Fibroblast of mammary gland (primary cell): Measurements from ENCODE around the gene FGF14.

Experiments
- DNase-seq: peaks from one replicate; pipeline ENCODE4 v3.0.0-alpha.2; 2010; ENCODE audit warnings: low read depth
- H3K4me3 ChIP-seq: 2 replicates; pipeline ENCODE4 v1.5.1; 2011; ENCODE audit warnings: low read depth, mild to moderate bottlenecking, low read length, moderate library complexity; ENCODE audit not compliant: control insufficient read depth
- TF ChIP-seq, protein P1 (sequence below): conservative IDR thresholded peaks from 2 replicates; pipeline ENCODE4 v1.5.1; 2011; ENCODE audit warnings: low read depth, low read length, inconsistent platforms; ENCODE audit not compliant: control insufficient read depth, insufficient read depth

FGF14 gene

DNA sequence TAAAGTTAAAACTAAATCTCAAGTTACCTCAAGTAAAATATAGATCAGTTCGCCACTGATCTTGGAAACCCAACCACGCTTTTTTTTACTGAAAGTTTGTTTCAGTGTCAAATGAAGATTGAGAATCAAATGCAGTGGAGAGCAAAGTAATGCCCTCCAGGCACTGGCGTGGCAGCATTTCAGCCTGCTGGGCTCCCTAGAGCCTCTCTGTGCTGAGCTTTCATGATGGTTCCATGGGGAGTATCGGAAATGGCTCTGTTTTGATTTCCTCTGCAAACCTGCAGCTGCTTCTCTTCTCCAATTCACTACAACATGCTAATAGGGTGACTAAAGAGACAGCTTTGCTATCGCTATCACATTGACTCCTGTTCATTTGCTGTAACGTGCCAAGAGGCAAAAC lies 141.6 kb downstream of the FGF14 start:
- H3K4me3 ChIP-seq = no peak overlapping the region
- no peak for DNase-seq
- TF ChIP-seq, protein P1, sequence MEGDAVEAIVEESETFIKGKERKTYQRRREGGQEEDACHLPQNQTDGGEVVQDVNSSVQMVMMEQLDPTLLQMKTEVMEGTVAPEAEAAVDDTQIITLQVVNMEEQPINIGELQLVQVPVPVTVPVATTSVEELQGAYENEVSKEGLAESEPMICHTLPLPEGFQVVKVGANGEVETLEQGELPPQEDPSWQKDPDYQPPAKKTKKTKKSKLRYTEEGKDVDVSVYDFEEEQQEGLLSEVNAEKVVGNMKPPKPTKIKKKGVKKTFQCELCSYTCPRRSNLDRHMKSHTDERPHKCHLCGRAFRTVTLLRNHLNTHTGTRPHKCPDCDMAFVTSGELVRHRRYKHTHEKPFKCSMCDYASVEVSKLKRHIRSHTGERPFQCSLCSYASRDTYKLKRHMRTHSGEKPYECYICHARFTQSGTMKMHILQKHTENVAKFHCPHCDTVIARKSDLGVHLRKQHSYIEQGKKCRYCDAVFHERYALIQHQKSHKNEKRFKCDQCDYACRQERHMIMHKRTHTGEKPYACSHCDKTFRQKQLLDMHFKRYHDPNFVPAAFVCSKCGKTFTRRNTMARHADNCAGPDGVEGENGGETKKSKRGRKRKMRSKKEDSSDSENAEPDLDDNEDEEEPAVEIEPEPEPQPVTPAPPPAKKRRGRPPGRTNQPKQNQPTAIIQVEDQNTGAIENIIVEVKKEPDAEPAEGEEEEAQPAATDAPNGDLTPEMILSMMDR = no peak

DNA sequence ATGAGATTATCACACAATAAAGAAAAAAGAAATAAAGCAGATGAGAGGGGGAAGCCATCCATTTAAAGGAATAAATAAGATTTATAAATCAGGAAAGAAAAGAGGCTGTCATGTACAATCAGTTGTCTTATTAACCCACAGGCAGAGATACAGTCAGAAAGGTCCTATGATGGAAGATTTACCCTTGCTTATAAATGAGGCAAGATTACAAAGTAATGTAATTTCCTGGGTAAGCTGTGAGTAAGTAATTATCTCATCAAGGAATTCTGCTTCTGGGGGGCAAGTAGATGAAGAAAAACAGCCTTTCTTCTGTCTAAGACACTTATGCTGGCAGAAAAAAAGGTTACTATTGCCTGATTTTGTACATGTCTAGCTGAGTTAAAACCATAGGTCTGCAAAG lies 146.4 kb downstream of the FGF14 start:
- no peak overlapping the region for H3K4me3 ChIP-seq
- no peak for DNase-seq
- TF ChIP-seq, protein P1 = no peak

DNA sequence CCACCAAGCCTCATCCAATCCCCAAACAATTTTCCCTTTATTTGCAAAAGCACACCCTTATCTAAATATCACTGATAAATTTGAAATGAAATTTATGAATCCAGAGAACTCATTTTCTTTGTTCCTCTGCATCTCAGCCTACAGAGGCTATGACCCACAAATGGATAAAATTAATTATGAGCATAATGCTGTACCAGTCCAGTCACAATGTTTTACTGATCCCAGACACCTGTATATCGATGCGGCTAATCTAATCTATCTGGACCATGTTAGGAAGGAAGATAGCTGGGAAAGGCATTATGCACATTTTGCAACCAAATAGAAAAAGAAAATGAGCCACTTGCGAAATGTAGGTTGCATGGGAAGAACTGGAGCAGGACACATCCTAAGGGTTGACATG lies 150.0 kb downstream of the FGF14 start:
- TF ChIP-seq, protein P1 = no peak
- H3K4me3 ChIP-seq = no peak overlapping the region
- DNase-seq = no peak

DNA sequence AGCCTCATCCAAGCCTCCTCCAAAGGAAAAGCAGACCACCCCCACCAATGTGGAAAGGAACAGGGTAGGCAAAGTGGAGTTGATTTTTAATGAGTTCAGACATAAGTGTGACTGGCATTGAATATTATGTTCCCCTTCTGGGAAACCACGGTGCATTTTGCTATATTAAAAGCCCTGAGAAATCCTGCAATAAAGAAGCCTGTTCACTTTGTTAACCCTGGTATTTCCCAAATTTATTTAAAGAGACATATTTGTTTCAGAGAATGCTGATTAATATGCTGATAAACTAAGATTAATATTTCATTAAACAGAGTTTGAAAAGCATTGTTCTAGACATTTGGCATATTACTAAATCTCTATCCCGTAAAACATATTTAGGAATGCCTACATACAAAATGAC lies 151.4 kb downstream of the FGF14 start:
- TF ChIP-seq, protein P1 = no peak
- no peak for DNase-seq
- no peak overlapping the region for H3K4me3 ChIP-seq

DNA sequence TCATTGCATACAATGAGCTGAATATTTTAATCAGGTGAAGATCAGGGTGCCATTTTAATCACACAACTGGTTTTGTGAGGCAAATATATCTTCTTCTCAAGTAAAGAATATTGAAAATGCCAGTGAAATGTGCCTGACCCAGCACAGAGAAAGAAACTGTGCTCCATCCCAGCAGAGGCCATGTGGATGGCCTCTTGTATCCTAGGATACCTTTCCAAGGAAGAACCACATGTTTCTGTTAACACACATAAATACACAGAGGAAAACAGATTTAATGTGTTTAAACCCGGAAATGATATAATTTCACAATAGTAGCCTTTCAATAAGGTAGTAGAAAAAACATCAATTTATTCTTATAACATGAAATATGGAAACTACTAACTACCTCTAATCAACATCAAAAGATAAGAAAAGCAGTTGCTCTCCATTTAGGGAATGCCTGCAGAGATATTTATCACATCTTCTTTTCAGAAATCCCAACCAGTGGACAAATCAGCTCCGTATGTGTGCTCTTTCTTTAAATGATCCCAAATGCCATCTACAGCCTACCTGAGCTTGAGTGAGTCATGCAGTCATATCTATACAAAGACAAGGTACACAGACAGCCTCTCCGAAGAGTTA lies 157.1 kb downstream of the FGF14 start:
- DNase-seq = no peak
- H3K4me3 ChIP-seq = no peak overlapping the region
- TF ChIP-seq, protein P1 = no peak

DNA sequence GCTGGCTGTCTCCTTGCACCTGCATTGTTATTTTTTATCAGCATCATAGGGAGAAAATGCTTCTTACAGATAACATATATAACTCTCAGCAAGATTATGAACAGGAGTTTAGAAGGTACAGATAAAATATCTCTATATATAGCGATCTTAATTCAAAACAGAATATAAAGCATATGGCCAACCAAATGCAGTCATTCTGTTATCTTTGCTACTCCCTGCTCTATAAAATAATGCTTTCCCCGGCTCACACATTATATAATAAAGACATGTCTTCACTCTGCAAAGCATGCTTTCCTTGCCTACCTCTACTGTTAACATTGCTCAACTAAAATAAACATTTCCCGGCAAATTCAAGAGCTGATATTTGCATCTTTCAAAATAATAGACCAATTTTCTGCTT lies 161.7 kb downstream of the FGF14 start:
- no peak for DNase-seq
- H3K4me3 ChIP-seq = no peak overlapping the region
- TF ChIP-seq, protein P1 = no peak

DNA sequence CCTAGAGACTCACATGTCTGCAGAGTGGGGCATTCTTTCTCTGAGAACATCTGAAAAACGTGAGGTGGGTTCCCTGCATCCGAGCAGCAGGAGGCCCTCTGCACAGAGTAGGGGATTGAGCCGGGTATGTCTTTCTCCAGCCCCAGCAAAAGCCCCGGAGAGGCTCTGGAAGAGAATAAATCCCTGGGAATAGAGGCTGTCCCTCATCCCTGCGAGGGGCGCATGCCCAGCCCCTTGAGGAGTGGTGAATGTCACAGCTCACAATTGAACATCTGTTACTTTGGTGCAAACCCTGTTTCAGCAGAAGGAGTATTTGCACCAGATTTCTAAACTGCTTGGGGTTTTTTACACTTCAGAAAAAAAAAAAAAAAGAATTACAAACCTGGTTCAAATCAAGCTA lies 164.6 kb downstream of the FGF14 start:
- DNase-seq = no peak
- TF ChIP-seq, protein P1 = no peak
- H3K4me3 ChIP-seq = no peak overlapping the region
